Stimulated activated CD4-positive, alpha-beta T cell treated with anti-CD3 and anti-CD28 coated beads, Interleukin-15, amount 100 ng/mL, for 24 hours (primary cell): ENCODE results near the gene EFNA2.

ENCODE experiments used
- DNase-seq: peaks from one replicate; pipeline ENCODE4 v3.0.0-alpha.2; 2020

The EFNA2 gene

DNA sequence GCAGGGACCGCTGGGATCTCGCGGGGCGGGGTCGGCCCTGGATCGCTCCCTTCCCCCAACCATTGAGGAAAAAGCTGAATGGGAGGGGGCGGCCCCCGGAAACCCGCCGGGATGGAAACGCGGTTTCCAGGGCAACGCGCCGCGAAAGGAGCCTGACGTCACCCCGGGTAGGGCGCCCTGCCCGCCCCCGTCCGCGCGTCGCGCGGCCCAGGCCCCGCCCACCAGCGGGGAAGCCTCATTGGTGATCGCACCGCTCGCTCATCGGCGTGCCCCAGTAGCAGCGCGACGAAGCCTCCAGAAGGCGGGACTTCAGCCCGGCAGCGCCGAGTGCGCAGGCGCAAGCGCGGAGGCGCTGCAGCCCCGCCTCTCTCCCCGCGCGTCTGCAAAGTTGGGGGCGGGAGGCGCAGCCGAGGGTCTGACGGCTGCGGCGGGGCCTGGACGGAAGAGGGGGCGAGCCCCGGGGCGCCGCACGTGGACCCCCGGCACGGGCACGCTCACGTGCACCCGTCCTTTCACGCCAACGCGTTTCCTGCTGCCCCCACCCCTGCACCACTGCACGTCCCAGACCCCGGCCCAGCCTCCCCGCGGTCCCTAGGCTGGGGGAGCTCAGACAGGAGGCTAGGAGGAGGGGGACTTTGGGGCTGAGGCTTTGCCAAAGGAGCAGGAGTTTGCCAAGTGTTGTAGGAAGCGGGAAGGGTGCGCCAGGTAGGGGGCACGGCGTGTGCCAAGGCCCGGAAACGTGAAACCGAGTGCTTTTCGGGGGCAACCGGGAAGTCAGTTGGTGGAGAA lies 24.7 kb upstream of the EFNA2 start:
- DNase-seq = peak; percentile 97

DNA sequence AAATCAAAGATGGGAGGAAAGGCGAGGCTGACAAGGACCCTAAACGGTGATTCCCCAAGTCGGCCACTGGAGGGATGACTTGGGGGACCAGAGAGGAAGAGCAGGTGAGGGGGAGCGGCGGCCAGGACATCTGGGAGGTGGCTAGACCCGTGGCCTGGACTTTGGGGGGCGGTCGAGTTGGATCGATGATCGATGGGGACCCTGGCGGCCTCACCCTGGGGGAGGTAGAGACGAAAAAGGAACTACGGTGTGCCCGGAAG lies 24.2 kb upstream of the EFNA2 start:
- DNase-seq = no peak

DNA sequence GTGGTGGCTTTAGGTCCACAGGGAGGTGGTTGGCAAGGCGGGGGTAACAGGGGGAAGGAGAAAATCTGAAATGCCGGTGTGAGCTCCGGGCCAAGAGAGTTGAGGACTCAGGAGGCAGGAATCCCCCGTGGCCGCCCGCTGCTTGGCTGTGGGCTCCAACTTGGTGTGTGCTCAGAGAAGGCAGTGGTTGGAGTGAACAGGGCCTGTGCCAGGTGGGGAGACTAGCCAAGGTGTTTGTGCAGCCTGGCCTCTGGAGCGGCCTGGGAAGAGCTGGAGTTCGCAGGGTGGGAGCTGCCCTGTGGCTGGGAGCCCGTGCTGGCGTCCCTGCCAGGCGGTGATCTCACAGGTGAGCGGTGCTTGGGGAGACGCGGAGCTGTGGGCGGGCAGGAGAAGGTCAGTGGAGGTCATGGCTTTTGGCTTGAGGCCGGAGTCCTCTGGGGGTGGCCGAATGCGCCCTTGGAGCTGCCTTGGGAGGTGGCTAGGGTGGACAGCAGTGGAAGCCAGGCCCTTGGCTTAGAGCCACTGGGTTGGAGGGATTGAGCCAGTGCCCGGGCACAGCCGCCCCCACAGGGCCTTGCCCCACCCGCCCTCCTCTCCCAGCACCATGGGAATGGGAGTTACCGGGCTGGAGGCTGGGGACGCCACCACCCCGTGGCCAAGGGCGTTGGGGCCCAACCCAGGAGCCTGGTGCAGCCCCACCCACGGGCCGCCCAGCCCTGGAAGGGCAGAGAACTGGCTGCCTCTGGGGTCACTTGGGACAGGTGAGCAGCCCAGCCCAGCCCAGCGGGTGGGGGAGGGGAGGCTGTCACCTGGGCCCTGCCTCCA lies 23.7 kb upstream of the EFNA2 start:
- DNase-seq = no peak

DNA sequence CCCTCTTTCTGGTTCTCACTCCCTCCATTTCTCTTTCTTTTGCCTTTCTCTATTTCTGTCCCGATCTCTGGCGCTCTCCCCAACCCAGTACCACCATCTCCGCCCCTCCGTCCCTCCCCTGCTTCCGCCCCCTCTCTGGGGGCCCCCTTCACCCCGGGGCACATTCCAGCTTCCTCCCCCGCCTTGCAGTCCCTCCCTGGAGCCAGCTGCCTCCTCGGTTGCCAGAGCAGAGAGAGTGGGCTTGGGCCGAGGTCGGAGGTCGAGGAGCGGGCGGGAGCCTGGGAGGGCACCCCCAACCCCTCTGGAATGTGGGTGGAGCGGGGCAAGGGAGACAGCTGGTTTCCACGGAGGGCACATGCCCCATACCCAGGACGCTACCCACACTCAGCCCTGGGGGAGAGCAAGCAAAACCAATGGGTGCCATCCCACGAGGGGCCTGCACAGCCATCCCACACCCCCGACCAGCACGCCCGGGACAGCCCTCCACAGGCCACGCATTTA lies 23.0 kb upstream of the EFNA2 start:
- DNase-seq = no peak

DNA sequence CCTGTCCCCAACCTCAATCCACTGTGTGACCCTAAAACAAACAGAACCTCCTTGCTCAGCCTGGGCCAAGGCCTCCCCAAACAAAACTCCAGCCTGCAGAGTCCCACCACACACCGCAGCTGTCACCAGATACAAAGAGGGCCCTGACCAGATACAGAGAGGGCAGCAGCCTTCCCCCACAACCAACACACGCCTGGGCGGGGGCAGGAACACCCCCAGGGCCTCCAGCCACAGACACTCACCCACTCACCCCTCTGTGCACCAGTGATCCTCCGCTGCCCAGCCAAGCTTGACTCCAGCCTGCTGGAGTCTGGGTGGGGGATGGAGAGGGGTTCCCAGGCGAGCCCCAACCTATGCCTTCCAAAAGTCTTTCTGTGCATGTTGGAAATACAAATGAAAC lies 22.5 kb upstream of the EFNA2 start:
- DNase-seq = no peak

DNA sequence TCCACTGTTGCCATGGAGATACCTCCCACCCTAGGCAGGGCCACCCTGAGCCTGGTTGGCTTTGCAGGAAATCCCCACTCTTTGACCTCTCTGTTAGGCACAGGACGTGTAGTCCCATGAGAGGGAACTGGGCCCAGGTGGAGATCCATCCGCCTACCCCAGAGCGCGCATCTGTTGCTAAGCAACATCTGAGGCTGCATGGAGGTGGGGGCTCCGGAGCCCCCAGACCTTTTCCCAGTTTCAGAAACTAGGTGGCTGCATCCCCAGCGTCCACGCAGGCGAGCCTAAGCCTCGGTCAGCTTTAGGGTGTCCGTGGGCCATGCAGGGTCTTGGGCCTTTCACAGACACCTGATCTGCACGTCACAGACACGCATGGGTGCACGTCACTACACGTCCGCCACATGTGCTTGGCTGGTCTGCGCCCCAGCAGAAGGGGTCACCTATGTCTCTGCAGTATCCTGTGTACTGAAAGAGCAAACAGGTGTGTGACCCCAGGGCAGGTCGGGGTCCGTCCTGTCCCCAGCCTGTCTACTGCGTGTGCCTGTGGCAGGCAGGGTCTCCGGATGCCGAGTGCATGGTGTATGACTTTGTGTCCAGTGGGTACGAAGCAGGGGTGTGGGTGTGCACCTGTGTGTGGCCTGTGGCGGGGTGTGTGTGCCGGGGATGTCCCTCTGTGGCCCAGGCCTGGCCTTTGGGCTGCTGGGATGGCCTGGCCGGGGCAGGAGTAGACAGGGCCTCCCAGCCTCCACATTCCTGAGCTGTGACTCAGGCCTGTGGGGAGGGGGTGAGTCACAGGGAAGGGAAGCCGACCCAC lies 20.7 kb upstream of the EFNA2 start:
- DNase-seq = no peak

DNA sequence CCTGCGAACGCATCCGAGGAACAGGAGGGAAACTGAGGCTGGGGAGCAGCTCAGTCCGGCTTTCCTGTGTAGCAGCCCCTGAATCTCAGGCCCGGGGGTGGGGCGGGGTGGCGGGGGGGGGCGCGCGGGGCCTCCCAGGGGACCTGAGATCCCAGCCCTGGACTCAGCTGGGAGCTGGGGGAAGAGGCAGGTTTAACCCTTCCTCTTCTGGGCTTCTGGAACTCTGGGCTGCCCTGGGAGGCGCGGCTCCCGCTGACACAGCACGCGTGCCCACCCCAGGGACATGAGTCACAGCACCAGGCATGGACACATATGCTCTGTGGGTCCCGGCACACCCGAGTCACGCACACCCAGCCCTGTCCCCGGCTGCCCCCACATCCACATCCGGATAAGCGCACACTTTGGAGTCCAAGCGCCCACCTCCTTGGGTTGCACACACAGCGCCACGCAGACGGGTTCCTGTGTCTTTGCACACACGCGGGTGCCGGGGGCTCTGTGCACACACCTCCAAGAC lies 20.0 kb upstream of the EFNA2 start:
- DNase-seq = peak; percentile 61

DNA sequence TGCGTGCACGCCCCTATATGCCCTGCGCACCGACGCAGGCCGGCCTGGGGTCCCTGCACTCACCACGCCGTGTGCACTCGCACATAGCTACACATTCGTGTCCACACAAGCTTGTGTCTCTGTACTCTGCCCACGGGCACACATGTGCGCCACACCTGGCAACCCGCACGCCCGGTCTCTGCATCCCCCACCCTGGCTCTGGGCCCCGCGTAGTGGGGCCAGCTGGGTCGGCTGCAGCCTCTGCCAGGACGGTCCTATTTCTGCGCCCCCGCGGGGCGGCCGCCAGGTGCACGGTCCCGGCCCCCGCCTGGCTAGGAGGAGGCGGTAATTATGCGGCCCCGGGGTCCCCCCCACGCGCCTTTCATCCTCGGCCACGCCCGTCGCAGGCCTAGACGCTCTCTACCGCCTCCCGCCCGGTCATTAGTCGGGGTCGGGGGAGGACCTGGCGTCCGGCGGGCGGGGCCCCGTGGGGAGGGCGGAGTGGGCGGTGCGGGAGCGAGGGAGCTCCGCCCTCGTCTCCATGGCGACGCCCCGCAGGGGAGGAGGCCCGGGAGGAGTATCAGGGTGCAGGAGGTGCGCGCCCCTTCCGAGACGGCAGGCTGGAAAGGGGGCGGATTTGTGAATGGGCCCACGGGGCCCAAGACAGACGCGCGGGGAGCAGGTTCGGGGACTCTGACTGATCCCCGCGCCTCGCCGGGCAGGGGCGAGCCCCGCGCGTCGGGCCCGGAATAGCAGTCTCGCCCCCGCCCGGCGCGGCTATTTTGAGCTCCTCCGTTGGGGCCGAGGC lies 19.4 kb upstream of the EFNA2 start:
- peak; percentile 90 for DNase-seq

DNA sequence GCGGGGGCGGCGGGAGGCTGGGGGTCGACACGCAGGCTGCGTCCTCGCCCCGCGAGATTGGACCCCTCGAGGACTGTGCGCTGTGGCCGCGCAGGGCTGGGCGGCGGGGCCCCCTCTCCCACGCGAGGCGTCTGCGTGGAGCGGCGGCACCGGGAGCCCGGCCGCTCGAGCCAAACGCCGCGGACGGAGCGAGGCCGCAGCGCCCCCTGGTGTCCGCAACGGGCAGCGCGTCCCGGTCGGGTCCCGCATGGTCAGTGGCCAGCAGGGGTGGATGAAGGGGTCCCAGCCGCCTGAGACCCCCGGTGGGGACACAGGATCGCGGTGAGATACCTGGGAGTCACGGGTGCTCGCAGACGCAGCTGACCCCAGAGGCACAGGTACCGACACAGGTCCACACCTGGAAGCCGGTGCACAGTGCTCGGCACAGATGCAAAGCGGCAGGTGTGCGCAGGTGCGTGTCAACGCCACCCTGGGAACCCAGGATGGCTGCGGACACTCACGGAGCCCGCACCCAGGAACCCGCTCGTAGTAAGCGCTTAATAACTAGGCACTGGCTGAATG lies 18.7 kb upstream of the EFNA2 start:
- peak; percentile 77 for DNase-seq

DNA sequence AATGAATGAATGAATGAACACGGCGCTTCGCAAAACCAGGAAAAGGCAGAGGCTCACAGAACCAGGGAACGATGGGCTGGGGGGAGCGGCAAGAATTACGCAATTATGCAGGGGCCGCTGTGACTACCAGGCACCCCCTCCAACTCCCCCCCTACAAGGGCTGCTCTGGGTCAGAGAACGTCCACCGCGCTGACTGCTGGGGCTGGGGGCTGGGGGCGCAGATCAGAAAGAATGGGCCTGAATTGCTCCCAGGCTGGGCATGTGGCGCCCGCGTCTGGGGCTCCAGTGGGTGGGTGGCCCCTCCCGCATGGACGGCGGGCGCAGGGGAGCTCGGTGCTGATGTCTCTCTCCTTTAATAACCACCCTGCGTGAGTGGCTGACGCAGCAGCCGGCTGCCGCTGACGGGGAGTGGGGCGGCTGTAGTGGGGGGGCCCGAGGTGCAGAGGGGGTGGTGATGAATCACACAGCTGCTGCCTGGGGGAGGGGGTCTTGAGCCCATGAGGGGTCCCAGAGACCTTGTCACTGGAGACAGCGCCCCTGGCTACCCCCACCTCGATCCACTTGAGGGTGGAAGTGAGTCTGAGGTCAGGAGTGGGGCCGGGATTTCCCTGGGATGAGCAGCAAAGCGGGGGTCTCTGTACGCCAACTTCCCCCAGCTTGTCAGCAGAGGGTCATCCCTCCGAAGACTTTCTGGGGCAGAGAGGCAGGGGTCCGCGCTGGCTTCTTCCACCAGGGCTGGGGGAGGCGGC lies 18.0 kb upstream of the EFNA2 start:
- no peak for DNase-seq

DNA sequence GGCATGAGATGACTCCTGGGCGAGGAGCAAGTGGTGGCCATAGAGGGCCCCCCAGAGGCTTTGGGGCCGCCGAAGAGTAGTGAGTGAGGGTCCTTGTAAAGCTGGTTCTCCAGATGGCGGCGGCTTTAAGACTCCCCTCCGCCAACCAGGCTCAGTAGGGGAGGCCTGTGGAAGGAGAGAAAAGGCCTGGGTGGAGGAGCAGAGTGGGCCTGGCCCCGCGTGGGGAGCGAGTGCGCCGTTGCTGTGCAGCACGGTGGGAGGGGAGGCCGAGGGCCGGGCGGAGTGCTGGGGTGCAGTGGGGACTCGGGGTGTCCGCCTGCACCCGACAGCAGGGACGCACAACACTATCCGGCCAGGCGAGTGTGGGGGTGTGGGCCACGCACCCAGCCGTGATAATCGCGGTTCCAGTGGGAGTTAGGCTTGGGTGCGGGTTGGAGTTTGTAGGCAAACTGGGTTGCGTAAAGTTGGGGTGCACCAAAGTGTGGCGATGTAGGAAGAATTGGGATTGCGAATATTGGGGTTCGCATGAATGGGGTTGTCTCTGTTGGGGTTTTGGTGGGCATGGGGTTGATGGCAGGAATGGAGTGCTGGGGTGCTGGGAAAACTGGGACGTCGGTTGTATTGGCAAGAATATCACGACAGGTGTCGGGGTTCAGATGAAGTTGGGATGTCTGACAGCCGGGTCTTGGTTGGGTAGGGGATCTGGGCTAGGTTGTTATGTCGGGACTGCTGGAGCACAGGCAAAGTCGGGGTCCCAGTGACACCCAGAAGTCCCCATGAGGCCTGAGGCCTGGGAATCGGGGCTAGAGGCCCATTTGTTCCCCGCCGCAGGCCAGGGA lies 17.2 kb upstream of the EFNA2 start:
- no peak for DNase-seq

DNA sequence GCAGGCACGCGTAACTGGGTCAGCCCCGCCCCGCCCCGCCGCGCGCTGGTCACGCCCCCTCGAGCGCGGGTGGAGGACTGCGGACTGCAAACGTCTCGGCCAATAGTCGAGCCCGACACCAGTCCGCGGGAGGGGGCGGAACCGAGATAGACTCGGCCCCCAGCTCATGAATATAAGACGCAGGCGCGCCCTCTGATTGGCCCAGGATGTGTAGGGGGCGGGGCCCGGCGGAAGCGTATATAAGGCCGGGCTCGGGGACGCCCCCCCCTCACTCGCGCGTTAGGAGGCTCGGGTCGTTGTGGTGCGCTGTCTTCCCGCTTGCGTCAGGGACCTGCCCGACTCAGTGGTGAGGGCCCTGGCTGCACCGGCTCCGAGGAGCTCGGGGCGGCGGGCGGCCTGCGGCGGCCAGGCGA lies 16.6 kb upstream of the EFNA2 start, which contains the start of gene CIRBP:
Gene CIRBP (plus strand): TSS at position 268 of the 413 bp plus-strand sequence. CDS start 1,602 bp downstream, outside the sequence.
- peak; percentile 100 for DNase-seq

DNA sequence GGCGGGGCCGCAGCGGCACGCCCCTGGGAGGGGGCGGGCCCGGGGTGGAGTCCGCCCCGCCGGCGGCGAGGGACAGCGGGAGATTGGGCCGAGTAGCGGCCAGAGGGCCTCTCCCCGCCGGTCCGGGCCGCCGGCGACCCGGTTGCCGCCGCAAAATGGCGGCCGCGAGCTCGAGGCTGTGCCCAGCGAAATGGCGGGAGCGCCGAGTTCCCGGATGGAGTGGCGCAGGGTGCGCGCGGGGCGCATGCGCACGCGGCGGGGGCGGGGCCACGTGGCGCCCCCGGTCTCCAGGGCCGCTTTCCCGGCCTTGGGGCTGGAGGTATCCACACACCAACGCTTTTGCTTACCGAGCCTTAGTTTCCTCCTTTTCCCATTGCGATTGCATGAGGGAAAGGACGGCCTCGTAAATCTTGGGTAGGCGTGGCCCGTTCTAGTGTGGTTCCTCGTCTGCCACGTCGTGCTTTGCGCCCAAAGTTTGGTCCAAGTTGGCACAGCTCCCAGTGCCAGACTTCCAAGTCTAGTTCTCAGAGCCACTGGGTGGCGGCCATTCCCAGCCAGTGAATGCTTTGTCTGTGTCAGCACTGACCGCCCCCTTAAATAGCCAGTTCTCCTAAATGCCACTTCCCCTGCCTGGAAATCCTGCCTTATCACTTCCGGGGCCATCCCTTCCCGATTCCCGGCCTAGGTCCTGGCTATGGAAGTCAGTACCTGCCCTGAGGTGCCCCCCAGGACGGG lies 16.0 kb upstream of the EFNA2 start:
- DNase-seq = peak; percentile 89

DNA sequence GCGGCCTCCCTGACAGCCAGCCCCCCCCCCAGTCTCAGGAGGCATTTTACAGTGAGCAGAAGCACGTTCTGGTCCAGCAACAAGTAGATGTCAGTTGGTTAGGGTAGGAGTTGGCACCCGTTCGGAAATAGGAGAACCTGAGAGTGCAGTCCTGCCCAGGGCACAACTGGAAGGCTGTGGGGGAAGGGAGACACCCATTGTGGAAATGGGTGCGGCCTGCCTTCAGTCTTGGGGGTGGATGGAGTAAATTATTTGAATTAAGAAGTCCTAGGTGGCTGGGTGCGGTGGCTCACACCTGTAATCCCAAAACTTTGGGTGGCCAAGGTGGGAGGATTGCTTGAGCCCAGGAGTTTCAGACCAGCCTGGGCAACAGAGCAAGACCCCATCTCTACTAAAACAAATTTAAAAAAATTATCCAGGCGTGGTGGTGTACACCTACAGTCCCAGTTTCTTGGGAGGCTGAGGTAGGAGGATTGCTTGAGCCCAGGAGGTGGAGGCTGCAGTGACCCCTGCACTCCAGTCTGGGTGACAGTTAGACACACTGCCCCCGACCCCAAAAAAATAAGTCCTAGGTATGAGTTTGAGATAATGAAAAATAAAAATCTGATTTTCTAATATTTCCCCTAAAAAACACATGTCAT lies 15.3 kb upstream of the EFNA2 start:
- peak; percentile 56 for DNase-seq

DNA sequence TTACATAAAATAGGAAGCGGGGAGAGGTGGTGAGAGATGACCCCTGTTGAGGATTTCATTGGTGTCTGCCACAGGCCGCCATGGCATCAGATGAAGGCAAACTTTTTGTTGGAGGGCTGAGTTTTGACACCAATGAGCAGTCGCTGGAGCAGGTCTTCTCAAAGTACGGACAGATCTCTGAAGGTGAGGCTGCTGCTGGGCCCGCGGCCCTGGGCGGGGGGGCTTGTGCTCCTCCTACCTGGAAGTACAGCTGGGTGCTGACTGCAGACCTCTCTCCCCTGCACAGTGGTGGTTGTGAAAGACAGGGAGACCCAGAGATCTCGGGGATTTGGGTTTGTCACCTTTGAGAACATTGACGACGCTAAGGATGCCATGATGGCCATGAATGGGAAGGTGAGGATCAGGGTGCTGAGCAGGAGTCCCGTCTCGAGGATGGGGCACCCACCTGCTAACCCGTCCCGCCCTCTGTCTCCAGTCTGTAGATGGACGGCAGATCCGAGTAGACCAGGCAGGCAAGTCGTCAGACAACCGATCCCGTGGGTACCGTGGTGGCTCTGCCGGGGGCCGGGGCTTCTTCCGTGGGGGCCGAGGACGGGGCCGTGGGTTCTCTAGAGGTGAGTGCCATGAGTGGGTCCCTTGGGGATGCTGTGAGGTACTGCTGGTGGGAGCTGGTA lies 14.7 kb upstream of the EFNA2 start:
- DNase-seq = no peak

DNA sequence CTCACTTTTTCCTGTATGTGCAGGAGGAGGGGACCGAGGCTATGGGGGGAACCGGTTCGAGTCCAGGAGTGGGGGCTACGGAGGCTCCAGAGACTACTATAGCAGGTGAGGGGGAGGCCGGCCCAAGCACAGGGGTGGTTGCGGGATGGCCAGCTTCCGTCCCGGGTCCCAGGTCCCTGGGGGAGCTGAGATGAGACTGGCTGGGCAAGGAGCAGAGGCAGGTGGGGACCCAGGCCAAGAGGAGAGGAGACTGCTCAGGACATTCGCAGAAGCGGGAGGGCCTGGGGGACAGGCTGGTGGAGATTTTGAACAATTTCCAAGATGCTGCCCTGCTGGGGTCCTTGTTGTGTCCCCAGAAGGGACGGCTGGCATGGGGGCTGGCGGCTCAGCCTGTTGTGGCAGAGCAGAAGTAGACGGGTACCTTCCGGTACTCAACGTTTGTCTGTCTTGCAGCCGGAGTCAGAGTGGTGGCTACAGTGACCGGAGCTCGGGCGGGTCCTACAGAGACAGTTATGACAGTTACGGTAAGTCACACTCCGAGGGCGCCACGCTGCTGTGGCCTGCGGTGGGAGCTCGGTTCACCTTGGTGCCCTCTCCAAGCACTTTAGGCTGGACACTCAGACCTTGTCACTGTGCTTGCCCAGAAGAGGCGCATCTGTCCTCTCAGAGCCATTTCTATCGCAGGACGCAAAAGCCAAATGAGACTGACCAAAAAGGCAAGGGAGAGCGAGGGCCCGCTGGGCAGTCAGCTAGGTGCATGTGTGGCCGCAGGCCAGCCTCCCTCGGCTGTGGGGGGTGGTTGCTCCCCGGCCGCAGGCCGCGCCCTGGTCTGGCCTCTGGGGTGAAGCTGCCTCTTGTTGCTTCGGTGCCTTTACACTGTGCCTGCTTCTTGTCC lies 13.9 kb upstream of the EFNA2 start:
- DNase-seq = no peak
